K562 (cell line): ENCODE results near the gene ALDH6A1. TPM values are rescaled to one million over a fixed set of nuclear protein-coding genes. Genes with fewer than 3 reads are reported as not detected.

ENCODE experiments used
- BDP1 ChIP-seq: IDR thresholded peaks from 3 replicates; pipeline ENCODE4 v1.6.1; 2011; ENCODE audit not compliant: insufficient read length, insufficient read depth
- CTCF ChIP-seq, 3 experiments: IDR thresholded peaks in 2 of 3; conservative IDR thresholded peaks in 1 of 3; 2 replicates each; pipeline ENCODE4 v1.5.1; 2011 to 2012; ENCODE audit warnings: low read length in 3 of 3, mild to moderate bottlenecking in 3 of 3, control low read depth in 2 of 3, improper control_type of control experiment in 1 of 3, inconsistent platforms in 1 of 3, low read depth in 1 of 3, mixed read lengths in 1 of 3, moderate library complexity in 1 of 3; ENCODE audit not compliant: insufficient read depth in 2 of 3
- E2F1 ChIP-seq: sonication (generic); formaldehyde crosslinking; IDR thresholded peaks from 2 replicates; pipeline ENCODE4 v1.8.1; 2023; ENCODE audit warnings: mild to moderate bottlenecking, missing genetic modification reagents, moderate library complexity
- FOXJ2 ChIP-seq: fragments of 200-800 bp; sonication (Bioruptor generic); IDR thresholded peaks from 2 replicates; pipeline ENCODE4 v1.6.1; 2016; ENCODE audit warnings: missing genetic modification characterization, missing compliant biosample characterization
- HMGN3 ChIP-seq: IDR thresholded peaks from 2 replicates; pipeline ENCODE4 v1.6.1; 2011; ENCODE audit warnings: borderline replicate concordance, low read depth, mild to moderate bottlenecking, mixed read lengths, low read length; ENCODE audit not compliant: insufficient read length; ENCODE audit errors: extremely low read depth
- HNRNPH1 ChIP-seq: fragments of 200-400 bp; formaldehyde crosslinking; optimal IDR thresholded peaks from 2 replicates; pipeline ENCODE3; 2017; ENCODE audit warnings: low read depth, mild to moderate bottlenecking, low read length, moderate library complexity
- HNRNPL ChIP-seq: fragments of 200-400 bp; formaldehyde crosslinking; IDR thresholded peaks from 2 replicates; pipeline ENCODE4 v1.6.1; 2017; ENCODE audit warnings: low read depth, mild to moderate bottlenecking, low read length
- MTA1 ChIP-seq: fragments of 450-650 bp; IDR thresholded peaks from 2 replicates; pipeline ENCODE4 v1.6.1; 2017; ENCODE audit warnings: borderline replicate concordance
- PHF8 ChIP-seq: fragments of 200-600 bp; sonication (generic); IDR thresholded peaks from 2 replicates; pipeline ENCODE4 v1.6.1; 2012; ENCODE audit warnings: mixed run types, mild to moderate bottlenecking, inconsistent platforms, low read length, moderate library complexity, borderline replicate concordance
- SP2 ChIP-seq: IDR thresholded peaks from 2 replicates; pipeline ENCODE4 v1.6.1; 2011; ENCODE audit warnings: mild to moderate bottlenecking, low read depth, low read length, moderate library complexity; ENCODE audit not compliant: poor library complexity, severe bottlenecking; ENCODE audit errors: extremely low read depth
- TAF1 ChIP-seq: IDR thresholded peaks from 2 replicates; pipeline ENCODE4 v1.6.1; 2011; ENCODE audit warnings: mild to moderate bottlenecking, low read length, moderate library complexity; ENCODE audit not compliant: insufficient read depth, control insufficient read depth, severe bottlenecking; ENCODE audit errors: extremely low read depth
- TRIM25 ChIP-seq: fragments of 450-650 bp; IDR thresholded peaks from 2 replicates; pipeline ENCODE4 v1.7.0; 2016; ENCODE audit warnings: borderline replicate concordance
- VEZF1 ChIP-seq: fragments of 200-800 bp; sonication (Bioruptor generic); IDR thresholded peaks from 2 replicates; pipeline ENCODE4 v1.6.1; 2017; ENCODE audit warnings: missing genetic modification characterization, missing compliant biosample characterization
- ZNF592 ChIP-seq: fragments of 450-650 bp; IDR thresholded peaks from 2 replicates; pipeline ENCODE4 v1.6.1; 2017; ENCODE audit warnings: antibody characterized with exemption, mild to moderate bottlenecking
- polyA plus RNA-seq, 8 experiments: library from polyadenylated mRNA; depleted of rRNA in 4 of 8; stranded (reverse) in 5 of 8; unstranded in 3 of 8; fragments of >200 nt; fragmentation: Nextera tagmentation in 2 of 8; fragmentation: Illumina TruSeq in 1 of 8; extraction: Ambion mirVana in 2 of 8; extraction: Trizol in 1 of 8; gene quantifications; 2 replicates each; pipeline versions ENCODE4 v1.2.1 to v1.2.3, GENCODE V29; 2011 to 2014; ENCODE audit warnings: inconsistent platforms in 1 of 8, missing spikeins in 1 of 8
- total RNA-seq, 7 experiments: library from RNA; depleted of rRNA in 6 of 7; stranded (reverse); fragments of >200 nt in 6 of 7; fragmentation: Illumina TruSeq in 2 of 7; extraction: Trizol in 2 of 7; gene quantifications; 2 replicates each; pipeline versions ENCODE4 v1.2.1 to v1.2.3, GENCODE V29; 2011 to 2021; ENCODE audit warnings: low replicate concordance in 1 of 7

The ALDH6A1 gene
- total and polyA plus RNA-seq, 9 of the 15 experiments (the other 6 are each of a cell fraction or from before 2014, with no cell fraction given), result 3.1 to 11.5 (median 4.6) TPM

- TF ChIP-seq ZNF592 (no peak), HNRNPH1 (no peak), HNRNPL (0 out of 2 replicates have a peak, but pooled peaks have one; percentile 52), CTCF (IDR thresholded peaks at IDR 0.05 in 2 of 3, conservative IDR thresholded peaks at IDR 0.05 in 1 of 3; ENCODE audit: insufficient read depth in 2 of 3, low read depth in 1 of 3, low read length in 3 of 3) (peak in 1 of 3 experiments; percentile 21; a peak in 1 of 6 replicates), TRIM25 (no peak), FOXJ2 (tag) (peak; percentile 72; the same call in 1 of the 2 replicates), HMGN3 (peak; percentile 53), BDP1 (no peak), PHF8 (peak; percentile 75; the same call in 1 of the 2 replicates), E2F1 (CRISPR knock-in tag) (peak; percentile 95), MTA1 (no peak), TAF1 (peak; percentile 81), VEZF1 (CRISPR knock-in tag) (peak; percentile 52; the same call in 1 of the 2 replicates), SP2 (peak; percentile 45)
Observed at GRCh38 chr14:74084277-74085046, at the start of gene ALDH6A1, which contains the start of gene LIN52 (continued).
